HG03060 (cell line): Measurements from ENCODE around the gene HARS2.
"Not testable (repeated sequence)": the region's sequence is repeated elsewhere in the genome, so short reads cannot be mapped to it uniquely, and the experiment has no call there.

Experiments
- ATAC-seq: cut with Tn5 transposase; IDR thresholded peaks from one replicate; pipeline ENCODE4 v1.9.1; 2021; ENCODE audit warnings: low read depth, moderate number of reproducible peaks; ENCODE audit not compliant: unreplicated experiment

The HARS2 gene

DNA sequence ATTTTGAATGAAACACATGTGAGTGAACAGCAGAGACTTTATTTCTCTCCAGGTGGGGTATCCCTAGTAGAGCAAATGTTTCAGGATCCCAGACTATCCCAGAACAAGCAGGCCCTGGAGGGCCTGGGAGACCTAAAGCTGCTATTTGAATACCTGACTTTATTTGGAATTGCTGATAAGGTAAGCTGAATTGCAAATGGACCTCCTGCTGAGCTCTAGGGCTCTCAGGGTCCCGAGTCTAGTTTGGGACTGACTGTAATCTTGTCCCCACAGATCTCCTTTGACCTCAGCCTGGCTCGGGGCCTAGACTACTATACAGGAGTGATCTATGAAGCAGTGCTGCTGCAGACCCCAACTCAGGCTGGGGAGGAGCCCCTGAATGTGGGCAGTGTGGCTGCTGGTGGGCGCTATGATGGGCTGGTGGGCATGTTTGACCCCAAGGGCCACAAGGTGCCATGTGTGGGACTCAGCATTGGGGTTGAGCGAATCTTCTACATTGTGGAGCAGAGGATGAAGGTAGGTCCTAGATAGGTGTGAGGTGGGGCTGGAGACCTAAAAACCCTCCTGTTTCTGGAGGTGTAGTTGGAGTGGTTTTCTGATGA is 5.7 kb downstream of the HARS2 start:
- ATAC-seq = no peak

DNA sequence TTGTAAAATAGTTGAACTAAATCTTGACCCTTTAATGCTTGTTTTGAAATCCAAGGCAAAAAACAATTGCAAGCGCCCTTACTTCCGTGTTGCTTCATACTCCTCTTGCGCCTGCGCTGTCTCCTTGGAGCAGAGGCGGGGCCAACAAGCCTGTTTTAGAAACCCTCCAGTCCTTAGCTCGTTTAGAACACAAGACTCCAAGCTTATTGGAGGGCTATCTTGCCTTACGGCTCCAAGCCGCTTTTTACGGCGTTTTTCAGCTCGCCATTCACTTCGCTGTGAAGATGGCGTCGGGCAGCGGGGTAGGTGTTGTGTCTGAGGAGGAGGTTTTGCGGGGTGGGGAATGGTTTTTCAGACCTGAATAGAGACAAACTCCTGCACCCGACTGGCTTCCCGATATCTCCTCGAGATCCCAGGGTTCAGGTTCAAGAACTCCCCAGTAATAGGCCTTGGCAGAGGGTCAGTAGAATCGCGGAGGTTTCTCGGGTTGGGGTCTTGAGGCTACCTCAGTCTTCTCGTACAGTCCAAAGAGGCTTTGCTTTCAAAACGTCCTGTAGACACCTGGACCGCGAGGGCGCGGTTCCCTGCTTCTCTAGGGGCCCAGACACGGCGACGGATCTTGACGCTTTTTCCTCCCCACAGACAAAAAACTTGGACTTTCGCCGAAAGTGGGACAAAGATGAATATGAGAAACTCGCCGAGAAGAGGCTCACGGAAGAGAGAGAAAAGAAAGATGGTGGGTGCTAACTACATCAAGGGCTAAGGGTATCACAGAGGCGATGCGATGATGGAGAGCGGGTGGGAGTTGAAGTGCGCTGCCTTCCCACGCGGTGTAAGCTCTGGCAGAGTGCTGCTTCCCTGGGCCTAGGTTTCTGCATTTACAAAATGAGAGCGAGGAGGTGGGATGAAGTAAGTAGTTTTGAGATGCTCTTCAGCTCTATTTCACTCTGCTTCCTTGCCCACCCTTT is 9.2 kb downstream of the HARS2 start, which contains the start of gene ZMAT2:
TSS of gene ZMAT2 (plus strand) at position 271 of the 968 bp plus-strand sequence. CDS start at position 285, 14 bp downstream.
- ATAC-seq = peak; percentile 97

DNA sequence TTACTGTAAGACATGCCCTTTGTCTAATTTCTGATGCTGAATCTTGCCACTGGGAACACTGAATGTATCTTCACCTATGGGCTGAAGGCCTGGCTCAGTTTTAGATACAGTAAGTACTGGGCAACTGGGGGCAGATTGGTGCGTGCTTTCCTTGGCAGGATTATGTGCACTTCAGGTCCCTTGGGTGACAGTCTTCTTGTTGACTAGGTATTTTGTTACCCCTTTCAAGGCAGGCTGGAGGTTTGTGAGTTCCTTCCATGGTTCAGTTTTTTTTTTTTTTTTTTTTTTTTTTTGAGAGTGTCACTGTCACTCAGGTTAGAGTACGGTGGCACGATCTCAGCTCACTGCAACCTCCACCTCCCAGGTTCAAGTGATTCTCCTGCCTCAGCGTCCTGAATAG is 16.6 kb downstream of the HARS2 start:
- ATAC-seq = no peak

DNA sequence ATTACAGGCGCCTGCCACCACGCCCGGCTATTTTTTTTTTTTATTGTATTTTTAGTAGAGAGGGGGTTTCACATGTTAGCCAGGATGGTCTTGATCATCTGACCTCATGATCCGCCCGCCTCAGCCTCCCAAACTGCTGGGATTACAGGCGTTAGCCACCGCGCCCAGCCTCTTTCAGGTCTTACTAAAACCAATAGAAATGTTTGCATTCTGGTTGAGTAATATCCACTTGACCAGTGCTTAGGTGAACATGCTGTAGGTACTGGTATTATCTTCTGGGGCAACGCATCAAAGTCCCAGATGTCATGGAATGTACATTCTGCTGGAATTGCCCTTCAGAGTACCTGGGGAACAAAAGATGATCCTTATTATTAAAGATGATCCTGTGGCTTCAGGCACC is 17.5 kb downstream of the HARS2 start:
- ATAC-seq = not testable (repeated sequence)

DNA sequence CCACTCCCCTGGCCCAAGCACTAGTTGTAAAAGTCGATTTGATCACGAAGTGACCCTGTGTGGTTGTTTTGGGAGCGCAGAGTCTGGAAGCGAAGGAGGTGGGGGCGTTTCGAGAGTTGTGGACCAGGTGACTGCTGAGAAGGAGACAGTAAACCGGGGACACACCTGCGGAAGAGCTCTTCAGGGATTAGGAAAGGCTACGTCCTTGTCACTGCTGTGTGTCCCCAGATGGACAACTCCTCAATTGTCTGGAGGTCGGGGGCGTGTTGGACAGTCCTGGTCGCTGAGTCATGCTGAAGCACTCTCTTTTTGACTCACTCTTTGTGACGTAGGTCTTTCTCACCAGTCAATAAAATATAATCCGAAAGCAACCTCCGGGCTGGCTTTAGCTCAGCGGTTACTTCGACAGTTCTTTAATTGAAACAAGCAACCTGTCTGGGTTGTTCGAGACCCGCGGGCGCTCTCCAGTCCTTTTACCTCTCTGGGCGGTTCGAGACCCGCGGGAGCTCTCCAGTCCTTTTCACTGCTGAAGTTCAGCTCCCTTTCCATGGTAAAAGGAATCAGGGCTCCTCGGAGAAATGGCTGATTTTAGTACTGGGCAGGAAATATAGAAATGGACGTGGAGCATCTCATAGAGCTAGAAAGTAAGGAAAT is 19.8 kb downstream of the HARS2 start:
- peak; percentile 90 for ATAC-seq

DNA sequence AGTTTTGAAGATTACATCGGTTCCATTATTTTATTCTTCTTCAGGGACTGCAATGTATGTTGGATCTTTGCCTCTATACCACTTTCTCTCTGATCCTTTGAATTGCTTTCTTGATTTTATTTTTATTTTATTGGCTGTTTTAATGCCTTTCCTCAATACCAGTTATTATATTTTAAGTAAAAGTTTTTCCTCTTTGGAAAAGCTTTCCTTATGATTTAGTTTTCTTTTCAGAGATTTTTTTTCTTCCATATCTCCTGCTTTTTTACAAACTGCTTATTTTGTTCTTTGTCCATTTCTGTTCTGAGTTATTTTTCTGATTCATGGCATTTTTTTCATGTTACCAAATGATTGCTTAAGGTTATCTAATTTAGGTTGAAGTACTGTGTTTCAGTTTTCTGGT is 20.5 kb downstream of the HARS2 start:
- no peak for ATAC-seq

DNA sequence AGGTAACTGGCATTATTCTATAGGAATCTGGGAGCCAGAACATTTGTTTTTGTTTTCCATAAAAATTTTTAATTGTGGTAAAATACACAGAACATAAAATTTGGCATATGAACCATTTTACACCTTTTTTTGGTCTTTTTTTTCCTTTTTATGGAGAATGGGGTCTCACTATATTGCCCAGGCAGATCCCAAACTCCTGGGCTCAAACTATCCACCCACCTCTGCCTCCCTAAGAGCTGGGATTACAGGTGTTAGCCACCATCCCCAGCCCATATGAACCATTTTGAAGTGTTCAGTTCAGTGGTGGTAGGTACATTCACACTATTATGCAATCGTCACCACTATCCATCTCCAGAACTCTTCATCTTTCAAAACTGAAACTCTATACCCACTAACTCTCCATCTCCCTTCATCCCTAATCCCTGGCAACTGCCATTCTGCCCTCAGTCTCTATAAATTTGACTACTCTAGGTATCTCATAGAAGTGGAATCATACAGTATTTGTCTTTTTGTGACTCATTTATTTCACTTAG is 22.4 kb downstream of the HARS2 start:
- ATAC-seq = no peak

DNA sequence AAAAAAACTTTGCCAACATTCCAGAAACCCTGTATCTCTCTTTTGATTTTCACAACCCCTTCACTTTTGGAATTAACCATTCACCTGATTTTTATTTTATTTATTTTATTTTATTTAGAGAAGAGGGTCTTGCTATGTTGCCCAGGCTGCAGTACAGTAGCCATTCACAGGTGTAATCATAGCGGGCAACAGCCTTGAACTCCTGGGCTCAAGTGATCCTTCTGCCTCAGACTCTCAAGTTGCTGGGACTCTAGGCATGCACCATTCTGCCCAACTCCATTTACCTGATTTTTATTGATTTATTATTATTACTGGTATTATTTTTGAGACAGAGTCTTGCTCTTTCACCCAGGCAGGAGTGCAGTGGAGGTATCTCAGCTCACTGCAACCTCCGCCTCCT is 25.0 kb downstream of the HARS2 start:
- not testable (repeated sequence) for ATAC-seq

DNA sequence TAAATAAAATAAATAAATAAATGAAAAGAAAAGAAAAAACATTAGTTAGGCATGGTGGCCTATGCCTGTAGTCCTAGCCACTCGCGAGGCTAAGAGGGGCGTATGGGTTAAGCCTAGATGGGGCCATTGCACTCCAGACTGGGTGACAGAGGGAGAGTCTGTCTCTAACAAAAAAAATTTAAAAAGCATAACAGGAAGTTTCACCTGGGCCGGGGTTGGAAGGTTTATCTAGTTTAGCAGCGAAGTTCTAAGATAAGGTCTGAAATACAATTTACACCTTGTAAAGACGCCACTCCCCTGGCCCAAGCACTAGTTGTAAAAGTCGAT is 27.0 kb downstream of the HARS2 start:
- no peak for ATAC-seq

DNA sequence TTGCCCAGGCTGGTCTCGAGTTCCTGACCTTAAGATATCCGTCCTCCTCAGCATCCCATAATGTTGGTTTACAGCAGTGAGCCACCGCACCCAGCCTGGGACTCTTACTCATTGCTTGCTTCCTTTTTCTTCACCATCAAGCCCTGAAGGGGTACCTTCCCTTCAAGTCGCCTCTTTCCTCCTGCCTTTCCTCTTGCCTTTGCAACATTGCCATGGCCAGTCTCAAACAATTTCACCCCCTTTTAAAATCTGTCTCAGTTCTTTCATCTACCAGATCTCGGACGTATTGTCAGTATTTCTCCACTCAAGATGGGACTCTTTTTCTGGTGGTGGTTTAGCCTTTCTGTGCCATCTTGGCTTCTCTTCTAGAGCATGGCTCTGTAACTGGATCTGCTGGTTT is 29.5 kb downstream of the HARS2 start:
- not testable (repeated sequence) for ATAC-seq

DNA sequence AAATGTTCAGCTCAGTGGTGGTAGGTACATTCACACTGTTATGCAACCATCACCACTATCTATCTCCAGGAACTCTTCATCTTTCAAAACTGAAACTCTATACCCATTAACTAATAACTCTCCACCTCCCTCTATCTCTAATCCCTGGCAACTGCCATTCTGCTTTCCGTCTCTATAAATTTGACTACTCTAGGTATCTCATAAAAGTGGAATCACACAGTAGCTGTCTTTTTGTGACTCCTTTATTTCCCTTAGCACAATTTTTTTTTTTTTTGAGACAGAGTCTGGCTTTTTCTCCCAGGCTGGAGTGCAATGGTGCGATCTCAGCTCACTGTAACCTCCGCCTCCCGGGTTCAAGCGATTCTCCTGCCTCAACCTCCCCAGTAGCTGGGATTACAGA is 30.1 kb downstream of the HARS2 start:
- not testable (repeated sequence) for ATAC-seq

DNA sequence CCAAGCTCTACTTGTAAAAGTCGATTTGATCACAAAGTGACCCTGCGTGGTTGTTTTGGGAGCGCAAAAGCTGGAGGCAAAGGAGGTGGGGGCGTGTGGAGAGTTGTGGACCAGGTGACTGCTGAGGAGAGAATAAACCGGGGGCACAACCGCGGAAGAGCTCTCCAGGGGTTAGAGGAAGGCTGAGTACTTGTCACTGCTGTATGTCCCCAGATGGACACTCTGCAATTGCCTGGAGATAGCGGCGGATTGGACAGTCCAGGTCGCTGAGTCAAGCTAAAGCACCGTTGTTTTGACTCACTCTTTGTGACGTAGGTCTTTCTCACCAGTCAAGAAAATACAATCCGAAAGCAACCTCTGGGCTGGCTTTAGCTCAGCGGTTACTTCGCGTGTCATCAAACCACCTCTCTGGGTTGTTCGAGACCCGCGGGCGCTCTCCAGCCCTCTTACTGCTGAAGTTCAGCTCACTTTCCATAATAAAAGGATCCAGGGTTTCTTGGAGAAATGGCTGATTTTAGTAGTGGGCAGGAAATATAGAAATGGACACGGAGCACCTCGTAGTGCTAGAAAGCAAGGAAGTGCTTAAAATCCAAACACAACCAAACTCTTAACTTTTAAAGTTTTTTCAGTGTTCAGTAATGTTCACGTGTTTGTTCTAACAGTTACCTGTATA is 34.7 kb downstream of the HARS2 start:
- peak; percentile 83 for ATAC-seq

DNA sequence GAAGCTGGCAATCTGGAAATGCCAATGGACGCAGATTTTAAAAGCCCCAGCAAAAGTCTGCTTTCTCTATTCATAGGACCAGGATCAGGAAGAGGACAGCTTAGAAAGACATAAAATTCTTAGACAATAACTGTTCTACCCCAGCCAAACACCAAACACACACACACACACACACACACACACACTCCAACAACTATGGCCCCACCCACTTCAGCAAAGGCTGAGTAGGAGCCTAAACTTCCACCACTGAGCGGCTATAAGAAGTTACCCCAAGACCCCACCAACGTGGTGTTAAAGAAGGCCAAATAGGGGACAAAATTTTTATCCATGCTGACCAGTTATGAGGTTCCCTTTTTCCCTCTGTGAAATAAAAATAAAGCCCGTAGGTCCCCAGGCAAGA is 41.8 kb downstream of the HARS2 start:
- no peak for ATAC-seq

DNA sequence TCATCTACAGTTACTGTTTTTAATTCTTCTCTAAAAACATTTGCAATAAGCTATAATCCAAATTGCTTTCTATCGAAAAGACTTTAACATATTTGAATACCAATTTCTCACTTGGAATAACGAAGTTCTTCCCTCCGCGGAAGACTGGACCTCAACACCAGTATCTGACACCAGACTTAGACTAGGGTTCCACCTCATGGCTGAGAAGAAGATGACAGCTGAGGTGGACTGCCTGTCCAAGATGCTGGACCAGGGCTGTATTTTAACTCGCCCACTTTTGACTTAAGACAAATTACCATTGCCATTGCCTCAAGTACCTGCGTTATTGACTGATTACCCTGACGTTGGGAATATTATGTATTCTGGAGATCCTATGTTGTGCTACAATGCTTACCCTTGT is 43.1 kb downstream of the HARS2 start:
- ATAC-seq = no peak

DNA sequence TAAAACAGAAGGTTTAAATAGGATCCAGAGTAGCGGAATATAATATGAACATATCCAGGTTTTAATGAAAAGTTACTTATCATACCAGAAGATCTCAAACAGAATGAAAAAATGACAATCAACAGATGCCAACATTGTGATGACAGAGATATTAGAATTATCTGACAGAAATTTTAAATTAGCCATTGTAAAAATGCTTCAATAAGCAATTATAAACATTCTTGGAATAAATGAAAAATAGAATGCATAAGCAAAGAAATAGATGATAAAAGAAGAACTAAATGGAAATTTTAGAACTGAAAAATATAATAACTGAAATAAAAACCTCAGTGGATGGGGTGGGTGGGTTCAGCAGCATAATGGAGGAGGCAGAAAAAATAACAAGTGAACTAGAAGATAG is 46.2 kb downstream of the HARS2 start:
- ATAC-seq = no peak

DNA sequence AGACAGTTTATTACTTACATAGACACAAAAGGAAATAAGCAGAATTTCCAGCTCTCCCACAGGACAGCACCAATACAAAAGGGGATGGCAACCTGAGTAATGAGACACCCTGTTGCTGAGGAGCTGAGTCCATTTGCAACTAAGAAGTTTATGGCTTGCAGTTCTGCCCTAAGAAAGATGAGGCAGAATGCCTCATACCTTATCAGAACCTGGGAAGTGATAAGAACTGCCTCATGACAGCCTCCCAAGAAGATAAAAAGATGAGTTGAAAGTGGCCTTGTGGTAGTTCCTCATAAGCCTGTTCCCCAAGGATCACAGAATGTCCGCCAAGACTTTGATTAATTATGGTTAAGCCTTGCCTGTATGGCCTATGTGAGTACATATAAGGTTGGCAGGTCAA is 50.7 kb downstream of the HARS2 start:
- no peak for ATAC-seq
